ENCODE data around the gene VPS54.

Gene VPS54

GRCh38 chr2:64019083-64019974, at the start of gene VPS54:
TSS of gene VPS54 (minus strand) at chr2:64019428. CDS start at chr2:63983999, 35,429 bp downstream.
- no peak for FAIRE-seq

GRCh38 chr2:64067326-64067725, 48.1 kb upstream of the VPS54 start:
- no peak for FAIRE-seq

GRCh38 chr2:64065516-64065915, 46.3 kb upstream of the VPS54 start:
- FAIRE-seq, result no peak

DNA sequence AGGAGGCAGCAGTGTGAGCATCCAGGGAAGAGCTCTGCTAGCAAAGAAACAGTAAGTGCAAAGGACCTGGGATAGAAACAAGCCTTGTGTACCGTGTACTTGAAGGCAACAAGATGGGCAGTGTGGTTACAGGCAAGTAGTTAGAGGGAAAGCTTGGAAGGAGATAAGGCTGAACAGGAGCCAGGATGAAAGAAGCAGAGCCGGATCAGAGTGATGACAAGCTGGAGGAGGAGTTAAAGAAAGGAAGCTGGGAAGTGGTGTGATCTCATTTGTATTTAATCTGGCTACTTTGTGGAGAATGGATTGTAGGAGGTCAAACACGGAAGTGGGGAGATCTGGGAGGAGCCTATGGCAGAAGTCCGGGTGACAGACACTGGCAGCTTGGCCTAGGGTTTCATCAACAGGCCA, 44.7 kb upstream of the VPS54 start:
- FAIRE-seq, result no peak

GRCh38 chr2:64063454-64063853, 44.2 kb upstream of the VPS54 start:
- FAIRE-seq, result no peak

DNA sequence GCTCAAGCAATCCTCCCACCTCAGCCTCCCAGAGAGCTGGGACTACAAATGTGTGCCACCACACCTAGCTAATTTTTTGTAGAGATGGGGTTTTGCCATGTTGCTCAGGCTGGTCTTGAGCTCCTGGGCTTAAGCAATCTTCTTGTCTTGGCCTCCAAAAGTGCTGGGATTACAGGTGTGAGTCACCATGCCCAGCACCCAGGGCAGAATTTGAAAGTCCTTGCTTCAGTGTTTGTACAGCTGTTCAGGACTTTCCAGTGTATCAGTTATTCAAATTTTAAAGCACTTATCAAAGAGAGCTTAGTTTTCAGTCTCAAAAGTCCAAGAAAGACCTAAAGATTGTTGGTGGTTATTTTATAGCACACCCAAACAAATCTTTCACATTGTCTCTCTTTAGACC, 43.6 kb upstream of the VPS54 start:
- no peak for FAIRE-seq

DNA sequence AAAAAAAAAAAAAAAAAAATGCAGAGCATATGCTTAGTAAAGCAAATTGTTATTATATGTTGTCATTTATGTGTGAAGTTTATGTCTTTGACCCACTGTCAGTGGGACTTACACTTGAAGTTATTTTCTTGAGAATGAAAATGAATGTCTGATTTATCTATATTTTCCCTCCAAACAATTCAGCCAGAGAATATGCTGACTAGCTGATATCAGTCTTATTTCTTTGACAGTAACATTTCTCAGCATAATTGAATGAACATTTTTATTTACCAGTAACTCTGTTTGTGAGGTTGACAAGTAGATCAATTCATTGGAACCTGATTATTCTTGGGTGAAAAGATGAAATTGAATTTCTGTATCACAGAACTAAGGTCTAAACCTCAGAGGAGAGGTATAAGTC, 40.0 kb upstream of the VPS54 start:
- FAIRE-seq, result no peak

GRCh38 chr2:64056021-64056420, 36.8 kb upstream of the VPS54 start:
- no peak for FAIRE-seq

- no peak for FAIRE-seq
These were observed 35.1 kb upstream of the VPS54 start for GRCh38 chr2:64054161-64054915.

GRCh38 chr2:64052463-64053241, 33.4 kb upstream of the VPS54 start:
- FAIRE-seq, result no peak

- peak; percentile 23 for FAIRE-seq
These were observed 30.5 kb upstream of the VPS54 start for GRCh38 chr2:64049633-64050220.

DNA sequence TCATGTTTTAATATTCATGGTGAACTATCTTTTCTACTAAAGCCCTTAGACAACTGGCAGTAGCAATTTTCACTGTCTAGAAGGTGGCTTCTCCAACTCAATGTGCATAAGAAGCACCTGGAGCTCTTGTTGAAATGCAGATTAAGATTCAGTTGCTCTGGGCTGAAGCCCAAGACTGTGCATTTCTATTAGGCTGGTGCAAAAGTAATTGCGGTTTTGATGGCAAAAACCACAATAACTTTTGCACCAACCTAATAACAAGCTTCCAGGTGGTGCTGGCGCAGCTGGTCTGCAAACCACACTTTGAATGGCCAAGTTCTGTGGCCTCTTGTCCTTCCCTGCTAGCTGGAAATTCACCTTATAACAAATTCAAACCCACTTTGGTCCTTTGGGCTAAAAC, 26.7 kb upstream of the VPS54 start:
- FAIRE-seq, result no peak

DNA sequence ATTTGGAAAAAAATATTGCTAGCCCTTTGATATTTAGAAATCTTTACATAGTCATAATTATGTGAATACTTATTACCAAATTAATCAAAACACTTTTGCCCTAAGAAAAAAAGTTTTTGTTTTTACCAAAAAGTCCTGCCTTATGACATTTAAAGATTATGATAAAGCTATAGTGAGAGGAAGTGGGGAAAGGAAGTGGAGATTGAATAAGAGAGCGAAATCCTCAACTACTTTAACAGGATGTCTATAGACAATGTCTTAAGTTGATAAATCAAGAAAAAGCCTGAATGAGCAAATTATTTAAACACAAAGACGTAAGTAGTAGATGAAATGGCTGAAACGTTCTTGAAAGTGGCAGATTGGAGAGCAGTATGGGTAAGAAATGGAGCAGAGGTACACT, 20.9 kb upstream of the VPS54 start:
- no peak for FAIRE-seq

GRCh38 chr2:64036034-64036705, 16.9 kb upstream of the VPS54 start:
- FAIRE-seq, result no peak

DNA sequence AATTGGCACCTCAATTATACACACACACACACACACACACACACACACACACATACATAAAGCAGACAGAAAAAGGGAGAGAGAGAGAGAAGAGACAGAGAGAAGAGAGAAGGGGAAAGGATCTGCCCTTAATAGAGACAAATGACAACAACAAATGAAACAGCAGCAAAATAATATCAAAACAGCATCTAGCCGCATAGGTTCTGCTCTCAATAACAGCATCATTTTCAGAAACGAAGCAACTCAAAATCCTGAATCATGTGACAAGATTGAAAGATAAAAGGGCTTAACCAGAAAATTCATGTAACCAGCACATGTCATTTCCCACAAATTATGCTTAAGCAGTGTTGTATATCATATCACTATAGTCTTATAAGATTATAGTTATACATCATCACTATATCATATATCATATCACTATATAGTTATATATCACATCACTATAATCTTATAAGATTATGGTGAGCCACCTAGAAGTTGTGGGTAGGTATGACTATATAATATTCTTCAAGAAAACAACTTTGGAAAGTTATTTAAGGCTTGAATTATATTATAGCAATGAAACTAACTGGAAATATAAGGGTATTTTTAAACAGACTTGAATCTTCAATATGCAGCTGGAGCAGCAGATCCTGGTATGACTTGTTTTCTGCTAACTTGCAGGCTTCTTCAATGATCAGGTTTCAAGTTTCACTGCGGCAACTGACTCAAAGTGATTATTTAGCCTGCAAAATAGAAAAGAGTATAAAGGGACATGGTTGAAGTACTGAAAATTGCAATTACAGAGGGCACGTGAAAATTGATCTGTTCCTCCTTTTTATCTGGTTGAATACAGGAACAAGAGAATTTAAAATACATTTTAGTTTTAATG, 16.1 kb upstream of the VPS54 start:
- no peak for FAIRE-seq

GRCh38 chr2:64029116-64029665, 10.0 kb upstream of the VPS54 start:
- no peak for FAIRE-seq

DNA sequence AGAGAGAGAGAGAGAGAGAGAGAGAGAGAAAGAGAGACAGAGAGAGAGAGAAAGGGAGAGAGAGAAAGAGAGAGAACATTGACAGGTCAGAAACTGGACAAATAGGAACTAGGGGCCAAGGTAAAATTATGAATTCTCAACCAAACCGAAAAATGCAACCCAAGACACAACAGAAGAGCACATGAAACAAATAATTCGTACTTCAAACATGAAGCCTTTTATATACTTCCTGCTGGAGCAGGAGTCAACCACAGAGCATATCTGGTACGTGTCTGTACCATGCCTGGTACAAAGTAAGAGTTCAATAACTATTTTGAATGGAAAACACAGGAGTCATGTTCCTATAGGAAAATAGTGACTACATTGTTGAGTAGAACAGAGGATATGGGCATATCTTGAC, 6.5 kb upstream of the VPS54 start:
- FAIRE-seq, result no peak

- no peak for FAIRE-seq
These were observed 5.2 kb upstream of the VPS54 start for GRCh38 chr2:64024259-64024949.

DNA sequence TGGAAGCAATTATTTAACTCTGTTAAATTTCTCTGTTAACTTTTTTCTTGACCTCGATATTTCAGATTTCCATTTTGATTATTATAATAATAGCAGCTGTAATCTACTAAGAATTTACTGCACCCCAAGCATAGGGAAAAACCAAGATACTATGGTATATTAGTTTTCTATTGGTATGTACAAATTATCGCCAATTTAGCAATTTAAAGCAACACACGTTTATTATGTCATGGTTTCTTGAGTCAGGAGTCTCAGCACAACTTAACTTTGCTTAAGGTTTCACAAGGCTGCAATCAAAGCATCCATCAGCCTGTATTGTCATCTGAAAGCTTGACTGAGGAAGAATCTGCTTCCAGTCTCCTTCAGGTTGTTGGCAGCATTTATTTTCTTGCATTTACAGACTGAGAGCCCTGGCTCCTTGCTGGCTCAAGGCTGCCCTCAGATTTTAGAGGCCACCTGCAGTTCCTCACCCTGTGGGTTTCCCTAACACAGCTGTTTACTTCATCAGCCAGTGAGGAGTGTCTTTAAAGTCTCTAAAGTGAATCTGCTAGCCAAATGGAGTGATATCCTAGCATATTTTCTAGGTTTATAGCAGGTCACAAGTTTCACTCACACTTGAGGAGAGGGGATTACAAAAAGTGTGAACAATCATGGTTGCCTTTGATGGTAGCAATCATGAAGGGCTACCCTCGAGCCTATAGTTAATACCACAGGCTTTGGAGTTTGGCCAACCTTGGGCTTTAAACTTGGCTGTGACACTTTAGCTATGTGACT, 4.4 kb upstream of the VPS54 start:
- no peak for FAIRE-seq

- no peak for FAIRE-seq
These were observed 2.4 kb upstream of the VPS54 start for GRCh38 chr2:64021578-64021977.

All from G401.6 (cell line).